Ammon's horn (tissue), 1 donor: ENCODE results near the gene PRKAG2.

Experiments used
- DNase-seq: peaks from one replicate; pipeline ENCODE4 v3.0.0-alpha.2; 2016; ENCODE audit warnings: low spot score

PRKAG2 gene

GRCh38 chr7:151694828-151695580 lies 181.9 kb downstream of the PRKAG2 start:
- DNase-seq, result no peak

- no peak for DNase-seq
These were observed 182.5 kb downstream of the PRKAG2 start for GRCh38 chr7:151694441-151694827.

- DNase-seq, result no peak
These were observed 183.8 kb downstream of the PRKAG2 start for GRCh38 chr7:151693140-151693539.

DNA sequence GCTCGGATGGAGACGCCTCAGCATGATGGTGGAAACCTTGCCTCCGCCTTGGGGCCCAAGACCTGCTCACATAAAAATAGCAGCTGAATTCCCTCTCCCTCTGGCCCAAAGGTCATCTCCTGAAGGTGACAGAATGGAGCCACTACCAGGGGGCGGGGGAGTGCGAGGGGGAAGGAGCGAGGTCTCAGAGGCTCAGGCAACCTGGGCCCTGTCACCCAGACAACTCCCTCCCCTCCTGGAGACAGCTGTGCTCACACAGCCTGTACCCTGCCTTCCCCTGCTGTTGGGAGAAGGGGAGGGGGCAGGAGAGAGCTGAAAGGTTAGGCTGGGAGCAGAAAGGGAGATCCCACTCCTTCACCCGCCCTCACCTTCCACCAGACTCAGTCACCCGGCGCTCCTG lies 184.2 kb downstream of the PRKAG2 start:
- DNase-seq, result no peak

DNA sequence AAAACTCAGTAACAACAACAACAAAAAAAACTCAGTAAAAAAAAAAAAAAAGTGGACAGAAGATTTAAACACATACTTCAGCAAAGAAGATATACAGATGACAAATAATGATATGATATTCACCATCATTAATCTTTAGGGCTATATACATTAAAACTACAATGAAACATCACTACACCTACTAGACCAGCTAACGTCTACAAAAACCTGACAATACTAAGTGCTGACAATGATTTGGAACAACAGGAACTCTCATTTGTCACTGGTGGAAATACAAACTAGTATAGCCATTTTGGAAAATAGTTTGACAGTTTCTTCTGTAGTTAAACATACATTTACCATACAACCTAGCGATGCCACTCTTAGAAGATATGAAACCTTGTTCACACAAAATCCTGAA lies 185.5 kb downstream of the PRKAG2 start:
- DNase-seq, result no peak

DNA sequence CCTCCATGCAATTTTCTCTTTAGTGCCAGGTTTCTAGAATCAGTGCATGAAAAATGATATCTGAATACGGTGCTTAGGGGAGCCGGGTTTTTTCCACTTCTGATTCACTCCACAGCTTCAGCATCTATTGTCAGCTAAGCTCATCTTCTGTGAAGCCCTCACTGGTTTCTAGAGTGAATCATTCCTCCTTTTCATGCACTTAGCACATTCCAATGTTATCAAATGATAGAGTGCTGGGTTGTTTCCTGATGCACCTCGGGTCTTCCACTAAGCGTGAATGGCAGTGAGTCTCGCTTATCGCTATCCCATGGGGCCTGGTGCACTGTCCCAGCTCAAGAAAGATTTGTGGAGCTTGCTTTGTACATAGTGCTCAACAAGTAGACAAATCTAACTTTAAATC lies 186.3 kb downstream of the PRKAG2 start:
- no peak for DNase-seq

- DNase-seq, result peak; percentile 82
These were observed 187.5 kb downstream of the PRKAG2 start for GRCh38 chr7:151689196-151689971.

- no peak for DNase-seq
These were observed 188.6 kb downstream of the PRKAG2 start for GRCh38 chr7:151688236-151688780.

GRCh38 chr7:151687523-151688235 lies 189.2 kb downstream of the PRKAG2 start:
- no peak for DNase-seq

GRCh38 chr7:151686826-151687225 lies 190.1 kb downstream of the PRKAG2 start:
- DNase-seq, result no peak

DNA sequence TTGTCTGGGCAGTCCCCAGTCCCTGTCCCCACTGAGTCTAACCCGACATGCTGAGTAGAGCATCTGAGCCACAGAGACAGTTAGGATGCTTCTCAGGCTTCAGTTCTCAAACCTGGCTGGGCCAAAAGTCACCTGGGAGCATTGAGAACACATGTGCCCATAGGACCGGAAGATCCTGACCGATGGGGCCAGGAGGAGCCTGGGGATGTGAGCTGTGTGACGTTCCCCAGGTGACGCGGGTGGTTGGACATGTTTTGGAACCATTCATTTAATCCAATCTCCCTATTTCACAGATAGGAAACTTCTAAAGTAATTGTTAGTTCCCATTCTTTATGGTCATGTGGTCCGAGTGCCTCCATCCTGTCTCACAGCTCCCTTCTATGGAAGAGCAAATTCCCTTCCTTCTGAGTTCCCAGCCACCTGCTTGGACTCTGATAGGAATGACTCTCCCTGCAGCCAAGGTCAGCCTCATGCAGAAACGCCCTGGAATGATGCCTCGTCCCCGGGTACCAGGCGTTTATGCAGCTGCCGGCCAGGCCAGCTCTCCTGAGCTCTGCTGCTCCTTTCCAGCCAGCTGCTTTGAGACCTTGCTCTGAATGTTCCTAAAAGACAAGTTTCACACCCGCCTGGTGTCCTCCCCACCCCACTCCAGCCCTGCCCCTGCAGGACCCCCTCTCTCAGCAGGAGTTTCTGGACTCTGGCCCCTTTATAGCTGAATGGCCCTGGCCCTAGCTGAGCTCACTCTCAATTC lies 190.7 kb downstream of the PRKAG2 start:
- no peak for DNase-seq

DNA sequence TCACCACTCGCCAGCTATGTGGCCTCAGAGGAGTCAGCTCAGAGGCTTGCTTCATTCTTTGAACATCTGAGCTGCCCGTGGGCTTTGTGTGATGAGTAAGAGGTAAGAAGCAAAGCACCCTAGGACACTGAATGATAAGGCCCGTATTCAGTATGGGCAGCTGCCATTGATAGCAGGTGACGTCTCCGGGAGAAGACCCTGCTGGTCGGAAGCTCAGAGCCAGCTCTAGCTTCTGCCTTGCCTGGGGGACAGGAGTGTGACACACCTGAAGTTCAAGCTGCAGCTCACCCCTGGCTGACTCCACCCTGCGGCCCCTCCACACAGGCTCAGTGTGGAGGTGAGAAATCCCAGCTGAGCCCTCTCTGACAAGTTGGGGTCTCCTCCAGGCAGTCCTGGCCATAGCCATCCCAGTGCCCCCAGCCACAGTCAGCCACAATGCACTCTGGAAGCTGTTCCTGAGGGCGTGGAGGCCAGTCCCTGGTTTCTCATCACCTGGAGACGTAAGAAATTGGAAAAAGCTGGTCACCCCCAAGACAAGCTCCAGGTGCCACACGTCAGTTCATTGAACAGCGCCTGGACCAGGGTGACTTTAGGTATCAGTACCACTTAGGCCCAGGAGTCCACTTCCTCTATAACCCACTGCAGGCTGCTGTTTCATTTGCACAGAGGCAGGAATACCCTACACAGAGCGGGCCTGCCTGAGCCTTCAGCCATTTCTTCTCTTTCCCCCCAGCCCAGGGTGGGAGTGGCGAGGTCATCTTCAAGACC lies 192.3 kb downstream of the PRKAG2 start:
- no peak for DNase-seq

DNA sequence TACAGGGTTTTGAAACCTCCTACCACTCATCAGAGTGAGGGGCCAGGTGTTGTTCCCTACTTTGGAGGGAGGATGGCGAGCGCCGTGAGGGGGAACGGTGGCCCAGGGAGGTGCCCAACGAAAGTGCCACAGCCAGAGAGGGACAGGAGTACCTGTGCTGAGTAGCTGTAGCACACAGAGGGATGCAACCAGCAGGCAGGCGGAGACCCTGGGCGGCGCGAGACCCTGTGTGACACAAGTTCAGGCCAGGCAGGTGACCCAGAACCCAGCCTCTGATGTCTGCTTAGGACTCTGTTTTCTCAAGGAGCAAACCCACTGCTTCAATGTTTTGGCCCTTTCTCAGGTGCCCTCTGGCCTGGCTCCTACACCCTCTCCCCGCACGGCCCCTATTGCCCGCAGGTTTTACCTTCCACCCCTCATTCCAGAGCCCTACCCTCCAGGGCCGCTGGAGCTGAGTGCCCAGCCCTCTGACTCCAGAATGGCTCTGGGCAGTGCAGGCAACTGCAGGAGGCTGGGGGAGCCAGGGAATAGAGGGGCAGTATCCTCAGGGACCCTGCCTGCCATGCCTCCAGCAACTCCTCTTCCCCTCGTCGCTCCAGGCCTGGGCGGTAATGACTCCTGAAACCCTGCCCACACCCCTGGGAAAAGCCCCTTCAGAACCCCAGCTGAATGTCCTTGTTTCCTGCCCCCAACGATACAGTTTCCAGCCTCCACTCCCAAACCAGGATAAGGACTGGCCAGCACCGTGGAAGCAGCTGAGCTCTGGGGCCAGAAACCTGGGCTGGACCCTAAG lies 193.1 kb downstream of the PRKAG2 start:
- DNase-seq, result no peak

GRCh38 chr7:151682831-151683614 lies 193.9 kb downstream of the PRKAG2 start:
- peak; percentile 82 for DNase-seq

DNA sequence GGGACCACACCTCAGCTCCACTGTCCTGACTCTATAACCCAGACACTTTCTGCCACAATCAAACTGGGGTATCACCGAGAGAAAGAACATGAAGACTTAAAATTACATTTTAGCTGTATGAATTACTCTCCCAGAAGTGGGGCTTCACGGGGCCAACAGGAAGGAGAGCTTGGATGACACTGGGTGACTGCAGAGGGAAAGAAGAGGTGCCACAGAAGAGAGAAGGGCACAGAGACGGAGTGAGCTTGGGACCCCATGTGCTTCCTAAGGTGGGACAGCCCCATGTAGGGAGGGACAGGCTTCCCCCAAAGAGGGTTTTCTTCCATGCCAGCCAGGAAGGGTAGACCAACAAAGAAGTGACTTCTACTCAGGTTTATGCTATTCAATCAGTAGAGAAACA lies 195.2 kb downstream of the PRKAG2 start:
- no peak for DNase-seq

DNA sequence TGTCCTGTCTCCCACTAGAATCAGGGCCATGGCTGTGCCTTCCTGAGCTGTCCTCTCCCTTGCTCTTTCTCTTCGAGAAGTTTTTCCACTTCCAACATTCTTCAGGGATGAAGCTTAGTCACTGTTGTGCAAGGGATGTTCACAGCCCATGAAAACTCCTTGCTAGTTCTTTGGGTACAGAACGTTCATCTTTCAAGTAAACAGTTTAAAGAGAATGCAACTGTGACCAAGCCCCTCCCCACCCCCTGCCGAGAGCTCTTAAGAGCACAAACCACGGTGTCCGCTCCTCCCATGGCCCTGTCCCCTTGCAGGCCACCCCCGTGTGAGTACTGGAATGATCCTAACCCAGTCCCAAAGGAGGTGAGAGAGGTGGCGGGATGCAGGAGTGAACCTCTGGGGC lies 196.1 kb downstream of the PRKAG2 start:
- no peak for DNase-seq

DNA sequence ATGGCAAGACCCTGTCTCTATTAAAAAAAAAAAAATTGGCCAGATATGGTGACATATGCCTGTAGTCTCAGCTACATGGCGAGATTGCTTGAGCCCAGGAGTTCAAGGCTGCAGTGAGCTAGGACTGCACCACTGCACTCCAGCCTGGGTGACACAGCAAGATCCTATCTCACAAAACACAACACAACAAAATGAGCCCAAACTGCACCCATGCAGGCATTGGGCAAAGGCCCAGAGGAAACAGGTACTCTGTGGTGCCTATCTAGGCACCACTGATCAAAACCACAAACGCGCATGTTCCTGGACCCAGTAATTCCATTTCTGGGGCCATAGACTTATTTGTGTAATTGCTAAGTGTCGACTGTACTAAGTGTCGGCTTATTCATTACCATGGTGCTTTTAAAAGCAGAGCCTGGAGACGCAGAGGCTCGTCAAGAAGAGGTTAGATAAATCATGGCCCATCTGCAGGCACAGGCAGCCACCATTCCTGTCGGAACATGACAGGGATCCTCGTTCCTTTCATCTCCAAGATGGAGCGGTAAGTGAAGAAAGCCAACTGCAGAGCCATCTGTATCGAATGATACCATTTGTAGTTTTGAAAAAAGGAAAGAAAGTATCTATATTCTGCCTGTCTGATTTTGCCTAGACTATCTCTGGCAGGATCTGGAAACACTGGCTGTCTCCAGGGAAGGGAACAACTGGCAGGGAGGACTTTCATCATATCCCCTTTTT lies 196.9 kb downstream of the PRKAG2 start:
- no peak for DNase-seq

- no peak for DNase-seq
These were observed 197.7 kb downstream of the PRKAG2 start for GRCh38 chr7:151679071-151679708.
